GM19467 (cell line): ENCODE results near the gene ASNS.

Source experiments
- ATAC-seq: cut with Tn5 transposase; IDR thresholded peaks from one replicate; pipeline ENCODE4 v1.9.1; 2021; ENCODE audit warnings: mild to moderate bottlenecking, moderate library complexity; ENCODE audit not compliant: unreplicated experiment

Gene ASNS

GRCh38 chr7:97844036-97844435, 28.2 kb downstream of the ASNS start:
- ATAC-seq = no peak

DNA sequence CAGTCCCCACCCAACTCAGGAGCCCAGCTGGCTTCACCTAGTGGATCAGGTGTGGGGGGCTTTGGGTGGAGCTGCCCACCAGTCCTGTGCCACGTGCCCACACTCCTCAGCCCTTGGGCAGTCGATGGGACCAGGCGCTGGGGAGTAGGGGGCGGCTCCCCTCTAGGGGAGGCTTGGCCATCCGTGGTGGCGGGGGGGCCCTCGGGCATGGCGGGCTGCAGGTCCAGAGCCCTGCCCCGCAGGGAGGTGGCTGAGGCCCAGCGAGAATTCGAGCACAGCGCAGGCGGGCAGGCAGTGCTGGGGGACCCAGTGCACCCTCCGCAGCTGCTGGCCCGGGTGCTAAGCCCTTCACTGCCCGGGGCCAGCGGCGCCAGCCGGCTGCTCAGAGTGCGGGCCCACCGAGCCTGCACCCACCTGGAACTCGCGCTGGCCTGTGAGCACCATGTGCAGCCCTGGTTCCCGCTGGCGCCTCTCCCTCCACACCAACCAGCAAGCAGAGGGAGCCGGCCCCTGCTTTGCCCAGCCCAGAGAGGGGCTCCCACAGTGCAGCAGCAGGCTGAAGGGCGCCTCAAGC, 29.3 kb downstream of the ASNS start:
- ATAC-seq = no peak

DNA sequence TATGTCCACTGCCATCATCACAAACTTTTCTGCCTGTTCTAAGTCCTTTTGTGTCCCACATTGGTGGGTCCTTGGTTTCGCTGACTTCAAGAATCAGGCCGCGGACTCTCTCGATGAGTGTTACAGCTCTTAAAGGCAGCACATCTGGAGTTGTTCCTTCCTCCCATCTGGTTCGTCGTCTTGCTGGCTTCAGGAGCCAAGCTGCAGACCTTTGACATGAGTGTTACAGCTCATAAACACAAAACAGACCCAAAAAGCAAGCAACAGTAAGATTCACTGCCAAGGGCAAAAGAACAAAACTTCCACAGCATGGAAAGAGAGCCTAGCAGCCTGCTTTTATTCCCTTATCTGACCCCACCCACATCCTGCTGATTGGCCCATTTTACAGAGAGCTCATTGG, 30.2 kb downstream of the ASNS start:
- no peak for ATAC-seq

GRCh38 chr7:97835296-97836138, 36.7 kb downstream of the ASNS start:
- ATAC-seq = peak; percentile 86

DNA sequence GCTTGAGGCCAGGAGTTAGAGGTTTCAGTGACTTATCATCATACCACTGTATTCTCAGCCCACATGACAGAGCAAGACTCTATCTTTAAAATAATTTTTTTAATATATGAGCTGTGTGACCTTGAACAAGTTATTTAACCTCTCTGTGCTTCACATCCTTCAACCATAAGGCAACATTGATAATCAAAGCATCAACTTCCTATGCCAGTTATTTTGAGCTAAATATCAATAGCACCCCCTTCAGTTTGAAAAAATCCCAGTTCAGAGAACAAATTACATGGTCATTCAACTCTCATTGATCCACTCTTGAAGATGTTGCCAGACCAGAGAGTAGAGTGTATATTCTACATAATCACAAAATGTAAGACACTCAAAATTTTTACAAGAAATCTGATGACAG, 53.0 kb downstream of the ASNS start:
- no peak for ATAC-seq

DNA sequence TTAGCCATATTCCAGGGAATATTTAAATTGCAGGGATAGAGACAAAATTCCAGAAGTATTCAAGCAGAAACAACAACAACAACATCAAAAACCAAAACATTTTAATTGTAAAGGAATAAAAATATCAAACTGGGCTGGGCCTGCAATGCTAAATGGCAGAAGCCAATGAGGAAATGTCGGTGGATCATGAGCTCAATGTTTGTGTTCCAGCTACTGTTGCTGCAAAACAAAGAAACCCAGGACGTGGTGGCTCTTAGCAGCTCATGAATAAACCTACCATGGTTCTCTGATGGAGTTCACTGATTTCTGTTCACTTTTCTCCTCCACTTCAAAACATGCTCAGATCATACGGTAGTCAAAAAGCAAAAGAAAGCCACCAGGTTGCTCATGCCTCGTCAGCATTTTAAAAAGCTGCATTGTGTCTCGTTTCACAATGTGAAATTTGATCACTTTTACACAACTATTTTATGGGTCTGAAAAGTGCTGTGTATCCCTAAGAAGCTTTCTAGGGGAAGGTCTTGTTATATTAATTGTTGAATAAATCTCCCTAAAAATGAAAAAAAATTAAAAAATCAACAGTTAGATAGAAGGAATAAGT, 54.0 kb downstream of the ASNS start:
- ATAC-seq = no peak
